ENCODE results near the gene SLC15A1.

The SLC15A1 gene

DNA sequence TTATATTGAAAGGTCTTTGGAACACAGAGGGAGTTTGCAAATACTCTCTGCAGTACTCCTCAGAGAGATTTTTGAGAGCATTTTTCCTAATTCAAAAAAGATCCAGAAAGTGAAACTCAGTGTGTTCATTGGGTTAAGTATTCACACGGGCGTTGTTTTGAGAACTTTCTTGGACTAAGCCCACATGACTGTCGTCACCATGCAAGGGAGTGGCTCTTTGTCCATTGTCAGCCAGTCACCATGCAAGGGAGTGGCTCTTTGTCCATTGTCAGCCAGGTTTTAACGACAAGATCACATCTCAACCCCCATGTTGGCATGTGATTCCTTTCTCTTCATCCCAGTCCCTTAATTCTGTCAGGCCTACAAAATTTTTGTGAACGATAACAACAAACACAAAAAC, 94.3 kb downstream of the SLC15A1 start:
- no peak overlapping the region for H3K4me3 ChIP-seq (replicated peaks; ENCODE audit: low read depth, low read length)

DNA sequence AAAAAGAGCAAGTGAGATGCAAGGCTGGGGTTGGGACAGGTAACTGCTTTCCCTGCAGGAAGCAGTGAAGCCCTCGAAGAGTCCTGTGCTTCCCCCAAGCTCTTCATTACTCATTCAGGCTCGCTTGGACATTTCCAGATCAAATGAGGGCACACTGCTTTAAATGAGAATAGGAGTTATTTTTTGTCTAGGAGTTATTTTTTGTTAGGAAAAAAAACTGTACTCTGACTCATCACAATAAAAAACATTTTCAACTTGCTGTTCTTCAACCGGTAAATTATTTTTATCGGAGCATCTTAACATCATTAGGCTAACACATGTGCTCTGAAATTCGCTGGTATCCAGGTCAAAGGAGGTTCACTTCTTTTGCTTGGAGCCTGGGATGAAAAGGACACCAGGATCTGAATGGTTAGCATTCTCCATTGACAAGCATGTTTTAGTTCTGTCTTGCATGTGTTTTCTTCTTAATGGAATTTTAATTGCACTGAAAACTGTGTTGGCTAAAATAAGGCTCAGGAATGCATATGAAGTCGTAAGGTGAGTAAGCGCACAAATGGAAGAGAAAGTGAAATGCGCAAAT, 94.9 kb downstream of the SLC15A1 start:
- DNase-seq (ENCODE audit: low read depth), result no peak
- TF ChIP-seq, protein P1, sequence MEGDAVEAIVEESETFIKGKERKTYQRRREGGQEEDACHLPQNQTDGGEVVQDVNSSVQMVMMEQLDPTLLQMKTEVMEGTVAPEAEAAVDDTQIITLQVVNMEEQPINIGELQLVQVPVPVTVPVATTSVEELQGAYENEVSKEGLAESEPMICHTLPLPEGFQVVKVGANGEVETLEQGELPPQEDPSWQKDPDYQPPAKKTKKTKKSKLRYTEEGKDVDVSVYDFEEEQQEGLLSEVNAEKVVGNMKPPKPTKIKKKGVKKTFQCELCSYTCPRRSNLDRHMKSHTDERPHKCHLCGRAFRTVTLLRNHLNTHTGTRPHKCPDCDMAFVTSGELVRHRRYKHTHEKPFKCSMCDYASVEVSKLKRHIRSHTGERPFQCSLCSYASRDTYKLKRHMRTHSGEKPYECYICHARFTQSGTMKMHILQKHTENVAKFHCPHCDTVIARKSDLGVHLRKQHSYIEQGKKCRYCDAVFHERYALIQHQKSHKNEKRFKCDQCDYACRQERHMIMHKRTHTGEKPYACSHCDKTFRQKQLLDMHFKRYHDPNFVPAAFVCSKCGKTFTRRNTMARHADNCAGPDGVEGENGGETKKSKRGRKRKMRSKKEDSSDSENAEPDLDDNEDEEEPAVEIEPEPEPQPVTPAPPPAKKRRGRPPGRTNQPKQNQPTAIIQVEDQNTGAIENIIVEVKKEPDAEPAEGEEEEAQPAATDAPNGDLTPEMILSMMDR (IDR thresholded peaks at IDR 0.05; ENCODE audit: low read length, missing control alignments), result no peak
- no peak overlapping the region for H3K4me3 ChIP-seq (replicated peaks; ENCODE audit: low read depth, low read length)

More for the DNA sequence above, 94.3 kb downstream of the SLC15A1 start:
- TF ChIP-seq, protein P1 (IDR thresholded peaks at IDR 0.05; ENCODE audit: low read length, missing control alignments), result no peak
- peak; percentile 28 for DNase-seq (ENCODE audit: low read depth)

DNA sequence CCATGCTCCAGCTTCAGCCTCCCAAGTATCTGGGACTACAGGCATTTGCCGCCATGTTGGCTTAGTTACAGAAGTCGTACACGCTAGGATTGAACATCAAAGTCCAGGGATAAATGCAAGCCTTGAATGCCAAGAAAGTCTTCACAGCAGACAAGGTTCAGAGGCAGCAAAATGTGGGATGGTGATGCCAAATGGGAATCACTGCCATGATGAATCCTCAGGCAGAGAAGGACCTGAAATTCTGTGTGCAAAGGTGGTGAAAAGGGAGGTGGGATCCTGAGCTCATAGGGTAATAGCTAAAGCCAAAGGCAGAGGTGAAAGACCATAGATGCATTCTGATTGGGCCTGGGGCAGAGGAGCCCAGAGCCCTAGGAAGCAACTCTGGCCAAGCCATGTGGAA, 96.2 kb downstream of the SLC15A1 start:
- no peak for DNase-seq (ENCODE audit: low read depth)
- TF ChIP-seq, protein P1 (IDR thresholded peaks at IDR 0.05; ENCODE audit: low read length, missing control alignments), result no peak
- H3K4me3 ChIP-seq (replicated peaks; ENCODE audit: low read depth, low read length), result no peak overlapping the region

DNA sequence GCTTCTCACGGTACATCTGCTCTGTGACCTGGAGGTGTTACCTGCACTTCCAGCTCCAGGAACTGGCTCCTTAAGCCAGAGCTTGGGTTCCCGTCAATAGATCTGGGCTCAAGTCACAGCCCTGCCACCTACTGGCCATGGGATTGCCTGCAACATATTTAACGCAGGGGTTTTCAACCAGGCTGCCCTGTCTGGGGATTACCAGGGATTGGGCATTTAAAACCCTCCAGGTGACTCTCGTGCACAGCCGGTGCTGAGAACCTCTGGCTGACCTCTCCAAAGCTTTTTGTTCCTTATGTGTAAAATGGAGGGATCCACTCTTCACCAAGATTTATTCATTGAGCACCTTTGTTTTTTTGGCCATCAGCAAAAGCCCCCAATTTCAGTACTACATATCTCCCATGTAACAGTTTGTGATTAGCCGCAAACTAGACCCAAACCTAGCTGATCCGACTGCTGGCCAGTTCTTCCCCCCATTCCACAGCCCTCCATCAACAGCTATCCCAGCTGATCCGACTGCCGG, 98.9 kb downstream of the SLC15A1 start:
- peak; percentile 79 for DNase-seq (ENCODE audit: low read depth)
- TF ChIP-seq, protein P1 (IDR thresholded peaks at IDR 0.05; ENCODE audit: low read length, missing control alignments), result peak; percentile 96
- H3K4me3 ChIP-seq (replicated peaks; ENCODE audit: low read depth, low read length), result no peak overlapping the region

DNA sequence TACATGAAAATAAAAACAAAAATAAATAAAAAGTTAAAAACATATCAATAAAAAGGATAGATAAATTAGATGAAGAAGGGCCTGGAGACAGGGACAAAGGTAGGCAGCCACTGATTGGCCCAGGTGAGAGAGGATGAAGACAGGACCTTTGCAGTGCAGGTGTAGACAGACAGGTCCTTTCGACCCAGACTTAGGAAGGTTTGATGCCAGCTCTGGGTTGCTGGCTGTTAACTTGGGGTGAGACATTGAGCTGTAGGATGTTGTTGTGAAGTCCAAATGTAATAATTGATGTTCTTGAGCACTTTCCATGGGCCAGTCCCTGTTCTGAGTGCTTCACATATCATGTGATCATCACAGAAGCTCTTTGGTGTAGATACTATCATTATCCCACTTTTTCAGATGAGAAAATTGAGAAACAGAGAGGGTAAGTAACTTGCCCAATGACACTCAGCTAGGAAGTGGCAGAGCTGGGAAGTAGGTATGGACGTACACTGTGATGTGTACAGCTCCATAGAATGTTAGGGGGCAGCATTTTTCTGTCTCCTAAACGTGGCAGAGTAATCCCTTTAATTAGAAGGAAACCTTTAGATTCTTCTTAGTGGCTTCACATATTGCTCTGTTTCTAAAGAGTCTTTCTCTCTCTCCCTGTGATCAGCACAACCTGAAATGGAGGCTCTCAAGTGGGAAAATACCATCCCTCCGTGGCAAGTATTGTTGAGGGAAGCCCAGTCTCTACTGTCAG, 99.6 kb downstream of the SLC15A1 start:
- TF ChIP-seq, protein P1 (IDR thresholded peaks at IDR 0.05; ENCODE audit: low read length, missing control alignments), result no peak
- DNase-seq (ENCODE audit: low read depth), result no peak

DNA sequence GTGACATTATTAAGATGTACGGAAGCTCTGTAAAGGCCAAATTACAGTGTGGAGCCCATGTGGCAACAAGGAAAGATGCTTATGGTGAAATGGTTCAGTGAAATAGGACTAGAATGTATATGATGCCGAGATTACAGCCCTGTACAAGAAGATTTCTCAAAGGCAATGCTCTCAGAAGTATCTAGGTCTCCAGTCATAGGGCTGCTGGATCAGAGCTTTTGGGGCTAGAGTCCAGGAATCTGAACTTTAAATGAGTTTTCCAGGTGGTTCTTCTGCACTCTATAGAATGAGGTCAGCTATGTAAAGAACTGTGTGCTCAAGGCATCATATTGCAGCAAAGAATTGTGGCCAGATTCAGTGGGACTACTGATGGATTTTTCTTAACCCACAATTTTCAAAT, 100.2 kb downstream of the SLC15A1 start:
- TF ChIP-seq, protein P1 (IDR thresholded peaks at IDR 0.05; ENCODE audit: low read length, missing control alignments), result no peak
- H3K4me3 ChIP-seq (replicated peaks; ENCODE audit: low read depth, low read length), result no peak overlapping the region
- DNase-seq (ENCODE audit: low read depth), result no peak

More for the DNA sequence above, 99.6 kb downstream of the SLC15A1 start:
- H3K4me3 ChIP-seq (replicated peaks; ENCODE audit: low read depth, low read length), result no peak overlapping the region

Data from fibroblast of pulmonary artery (primary cell).